ENCODE measurements around the gene CALB2.
"Not testable (repeated sequence)": the region's sequence is repeated elsewhere in the genome, so short reads cannot be mapped to it uniquely, and the experiment has no call there.

CALB2 gene, protein sequence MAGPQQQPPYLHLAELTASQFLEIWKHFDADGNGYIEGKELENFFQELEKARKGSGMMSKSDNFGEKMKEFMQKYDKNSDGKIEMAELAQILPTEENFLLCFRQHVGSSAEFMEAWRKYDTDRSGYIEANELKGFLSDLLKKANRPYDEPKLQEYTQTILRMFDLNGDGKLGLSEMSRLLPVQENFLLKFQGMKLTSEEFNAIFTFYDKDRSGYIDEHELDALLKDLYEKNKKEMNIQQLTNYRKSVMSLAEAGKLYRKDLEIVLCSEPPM

DNA sequence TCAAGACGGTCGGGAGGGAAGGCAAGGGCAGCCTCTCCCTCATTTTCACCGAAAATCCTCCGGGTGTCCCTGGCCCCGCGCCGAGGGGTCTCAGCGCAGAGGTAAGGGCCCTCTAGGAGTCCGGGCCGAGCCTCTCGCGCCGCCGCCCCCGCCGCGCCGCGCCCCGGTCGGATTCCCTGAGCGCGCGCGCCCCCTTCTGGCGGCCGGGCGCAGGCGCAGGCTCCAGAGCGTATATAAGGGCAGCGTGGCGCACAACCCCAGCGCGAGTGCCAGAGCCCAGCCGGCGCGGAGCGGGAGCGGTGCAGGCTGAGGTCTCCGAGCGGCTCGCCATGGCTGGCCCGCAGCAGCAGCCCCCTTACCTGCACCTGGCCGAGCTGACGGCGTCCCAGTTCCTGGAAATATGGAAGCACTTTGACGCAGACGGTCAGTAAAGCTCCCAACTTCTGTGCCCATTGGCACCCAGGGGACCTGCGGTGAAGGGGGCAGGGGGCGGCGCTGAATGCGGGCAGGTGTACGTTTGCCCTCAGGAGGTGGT is at the start of gene CALB2:
TSS of gene CALB2 (plus strand) at position 260 of the 535 bp plus-strand sequence. CDS start at position 330, 70 bp downstream.
- DNase-seq, result no peak

DNA sequence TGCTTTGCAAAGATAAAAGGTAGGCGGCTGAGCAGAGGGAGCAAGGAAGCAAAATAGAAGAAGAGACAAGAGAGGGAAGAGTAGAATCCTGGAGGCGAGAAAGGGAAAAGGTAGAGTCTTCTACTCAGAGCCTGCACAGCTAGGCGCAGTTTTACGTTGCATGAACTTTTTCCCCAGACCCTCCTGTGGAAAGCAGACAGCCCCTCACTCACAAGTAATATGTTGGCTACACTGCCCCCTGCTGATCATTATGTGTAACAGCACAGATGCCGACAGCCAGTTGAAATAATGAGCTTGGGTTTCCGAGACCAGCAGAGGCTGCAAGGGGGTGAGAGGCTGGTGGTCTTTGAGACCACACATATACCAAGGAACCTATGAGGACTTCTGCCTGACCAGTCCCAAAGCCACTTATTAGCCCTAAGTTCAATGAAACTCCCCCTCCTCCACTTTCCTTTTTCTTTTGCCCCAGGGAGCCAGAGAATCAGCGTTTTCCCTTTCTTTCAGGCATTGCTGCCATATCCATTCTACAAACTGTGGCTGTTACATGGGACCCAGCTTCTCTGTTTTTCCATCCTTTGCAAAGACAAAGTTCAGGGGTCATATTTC is 46.9 kb upstream of the CALB2 start:
- DNase-seq, result no peak

DNA sequence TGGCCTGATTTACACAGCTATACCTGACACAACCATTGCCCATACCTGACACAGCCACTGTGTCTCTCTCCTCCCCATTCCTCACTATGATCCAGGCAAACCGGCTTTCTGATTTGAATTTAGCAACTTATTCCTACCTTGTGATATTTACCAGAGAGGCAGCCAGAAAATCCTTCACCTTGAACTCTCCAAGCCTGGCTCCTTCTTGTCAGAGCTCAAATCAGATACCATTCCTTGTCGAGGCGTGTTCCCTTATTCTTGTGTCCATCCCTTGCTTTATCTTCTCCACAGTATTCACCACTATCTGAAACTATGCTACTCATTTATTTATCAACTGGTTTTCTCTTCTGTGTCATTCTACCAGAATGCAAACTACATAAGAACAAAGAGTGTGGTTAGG is 44.9 kb upstream of the CALB2 start:
- not testable (repeated sequence) for DNase-seq

GRCh38 chr16:71315269-71315668 is 43.3 kb upstream of the CALB2 start:
- no peak for DNase-seq

- DNase-seq, result no peak
These were observed 38.5 kb upstream of the CALB2 start for GRCh38 chr16:71319999-71320398.

DNA sequence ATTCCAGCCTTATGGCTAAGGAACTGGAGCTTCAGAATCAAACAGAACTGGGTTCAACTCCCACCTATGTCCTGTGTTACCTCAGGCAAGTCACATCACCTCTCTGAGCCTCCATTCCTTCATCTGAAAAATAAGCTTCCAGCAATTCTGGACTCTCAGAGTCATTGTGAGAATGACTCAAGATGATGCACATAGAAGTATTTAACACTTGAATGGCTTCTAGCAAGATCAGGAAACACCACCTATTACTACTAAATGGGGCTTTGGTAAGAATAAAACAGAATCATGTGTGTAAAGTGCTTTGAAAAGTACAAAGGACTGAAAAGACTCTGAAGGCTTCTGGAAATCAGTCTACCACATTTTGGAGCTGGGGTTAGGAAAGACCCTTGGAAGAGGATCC is 30.8 kb upstream of the CALB2 start:
- DNase-seq, result no peak

DNA sequence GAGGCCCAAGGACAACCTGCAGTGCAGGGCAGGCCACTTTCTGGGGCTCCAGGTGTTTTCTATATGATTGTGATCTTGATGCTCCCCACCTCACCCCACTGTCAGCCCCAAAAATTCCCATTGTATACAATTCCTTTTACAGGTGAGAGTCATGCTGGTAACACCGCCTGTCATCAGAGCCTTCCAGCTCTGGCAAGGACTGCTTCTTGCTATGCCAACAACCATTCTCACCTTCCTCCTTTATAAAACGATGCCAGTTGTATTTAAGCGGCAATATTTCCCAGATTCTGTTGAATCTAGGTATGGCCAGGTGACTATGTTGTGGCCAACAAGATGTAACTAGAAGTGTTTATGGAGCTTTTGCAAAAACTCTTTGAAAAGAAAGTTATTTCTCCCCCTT is 30.4 kb upstream of the CALB2 start:
- no peak for DNase-seq

DNA sequence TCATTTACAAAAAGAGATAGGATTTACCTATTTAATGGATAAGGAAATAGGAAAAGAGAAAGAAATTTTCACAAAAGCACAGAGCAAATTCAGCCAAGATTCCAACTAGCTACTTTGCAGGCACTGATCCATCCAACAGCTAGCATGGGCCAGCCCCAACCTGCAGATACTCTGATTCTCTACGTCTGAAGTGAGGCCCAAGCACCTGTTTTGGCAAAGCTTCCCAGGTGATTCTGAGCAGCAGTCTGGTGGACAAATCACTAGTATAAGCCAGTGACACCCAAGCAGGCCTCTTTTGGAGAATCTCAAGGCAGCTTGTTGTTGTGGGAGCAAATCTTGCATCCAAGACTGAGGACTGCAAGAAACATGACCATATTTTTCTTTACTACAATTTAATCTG is 20.9 kb upstream of the CALB2 start:
- DNase-seq, result no peak

DNA sequence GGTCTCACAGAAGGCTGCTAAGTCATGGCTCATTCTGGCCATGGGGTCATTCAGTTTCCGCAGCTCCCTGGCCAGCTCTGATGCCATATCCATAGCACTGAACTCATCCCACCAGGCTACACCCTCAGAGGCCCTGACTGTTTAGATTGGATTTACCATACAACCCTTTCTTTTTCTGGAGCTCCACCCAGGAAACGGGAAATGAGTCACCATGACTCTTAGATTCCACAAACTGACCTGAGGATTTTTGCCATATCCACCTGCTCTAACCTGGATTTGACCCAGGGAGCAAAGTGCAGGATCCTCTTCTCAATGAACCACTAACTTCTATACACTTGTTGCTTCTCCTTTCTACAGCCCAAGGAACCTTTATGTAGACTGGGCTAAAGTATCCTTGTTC is 20.3 kb upstream of the CALB2 start:
- no peak for DNase-seq

DNA sequence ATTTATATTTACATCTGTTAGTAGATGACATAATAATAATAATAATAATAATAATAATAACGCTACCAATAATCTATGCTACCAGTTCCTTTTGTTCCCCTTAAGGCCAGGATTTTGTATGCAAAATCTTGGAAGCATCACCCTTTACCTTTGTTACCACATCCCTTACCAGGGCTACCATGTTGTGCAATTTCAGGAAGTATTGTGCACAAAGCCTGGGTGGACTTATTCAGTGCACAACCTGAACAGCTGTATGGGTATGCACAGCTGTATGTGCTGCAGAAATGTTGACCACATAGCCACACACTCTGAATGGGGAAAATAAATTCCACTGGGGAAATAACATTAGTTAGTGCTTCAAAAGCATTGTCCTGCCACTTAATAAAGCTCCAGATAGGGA is 19.9 kb upstream of the CALB2 start:
- DNase-seq, result no peak

GRCh38 chr16:71339236-71340171 is 19.0 kb upstream of the CALB2 start:
- no peak for DNase-seq

DNA sequence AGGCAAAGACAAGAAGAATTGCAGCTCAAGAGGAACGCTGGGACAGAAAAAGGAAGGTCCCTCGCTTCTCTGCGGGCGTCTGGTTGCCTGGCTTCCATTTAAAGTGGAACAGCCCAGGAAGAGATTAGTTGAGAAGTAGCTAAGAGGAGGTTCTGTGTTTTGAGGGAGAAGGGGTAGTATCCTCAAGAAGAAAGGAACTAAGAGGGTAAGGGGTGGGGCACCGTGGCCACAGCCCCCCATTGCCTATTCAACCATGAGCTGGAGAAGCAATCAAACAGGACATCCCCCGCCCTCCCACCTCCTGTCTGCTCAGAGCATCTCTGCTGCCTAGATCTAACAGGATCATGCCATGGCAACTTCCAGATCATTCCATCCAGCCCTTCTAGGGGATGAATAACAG is 18.1 kb upstream of the CALB2 start:
- no peak for DNase-seq

DNA sequence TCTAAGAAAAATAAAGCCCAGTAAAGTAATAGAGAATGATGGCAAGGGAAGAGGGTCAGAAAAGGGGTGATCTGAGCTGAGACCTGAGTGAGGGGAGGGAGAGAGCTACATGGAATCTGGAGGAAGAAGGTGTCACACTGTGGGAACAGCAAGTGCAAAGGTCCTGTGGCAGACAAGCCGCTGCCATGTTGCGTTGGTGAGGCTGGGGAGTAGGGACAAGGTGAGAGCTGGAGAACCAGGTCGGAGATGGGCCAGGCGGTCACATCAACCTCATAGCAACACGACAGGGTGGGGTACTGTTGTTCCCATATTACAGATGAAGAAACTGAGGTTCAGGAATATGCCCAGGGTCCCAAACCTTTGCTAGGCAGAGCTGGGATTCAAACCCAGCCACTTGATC is 16.6 kb upstream of the CALB2 start:
- DNase-seq, result no peak

DNA sequence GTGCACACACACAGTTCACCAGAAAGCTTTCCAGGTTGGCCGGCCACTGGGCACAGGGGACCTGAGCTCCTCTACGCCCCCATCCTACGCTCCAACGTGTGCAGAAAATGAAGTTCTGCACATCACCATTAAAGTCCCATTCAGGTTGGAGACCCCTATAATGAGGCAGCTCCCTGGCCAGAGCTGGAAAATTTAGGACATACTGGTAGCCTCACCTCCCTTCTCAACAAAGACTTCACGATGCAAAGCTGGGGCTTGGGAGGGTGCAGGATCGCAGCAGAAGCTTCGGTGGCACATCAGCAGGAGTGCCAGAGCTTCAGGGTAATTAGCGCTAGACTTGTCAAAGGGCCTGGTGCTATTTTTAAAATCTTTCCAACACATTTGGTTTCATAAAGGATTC is 15.4 kb upstream of the CALB2 start:
- no peak for DNase-seq

DNA sequence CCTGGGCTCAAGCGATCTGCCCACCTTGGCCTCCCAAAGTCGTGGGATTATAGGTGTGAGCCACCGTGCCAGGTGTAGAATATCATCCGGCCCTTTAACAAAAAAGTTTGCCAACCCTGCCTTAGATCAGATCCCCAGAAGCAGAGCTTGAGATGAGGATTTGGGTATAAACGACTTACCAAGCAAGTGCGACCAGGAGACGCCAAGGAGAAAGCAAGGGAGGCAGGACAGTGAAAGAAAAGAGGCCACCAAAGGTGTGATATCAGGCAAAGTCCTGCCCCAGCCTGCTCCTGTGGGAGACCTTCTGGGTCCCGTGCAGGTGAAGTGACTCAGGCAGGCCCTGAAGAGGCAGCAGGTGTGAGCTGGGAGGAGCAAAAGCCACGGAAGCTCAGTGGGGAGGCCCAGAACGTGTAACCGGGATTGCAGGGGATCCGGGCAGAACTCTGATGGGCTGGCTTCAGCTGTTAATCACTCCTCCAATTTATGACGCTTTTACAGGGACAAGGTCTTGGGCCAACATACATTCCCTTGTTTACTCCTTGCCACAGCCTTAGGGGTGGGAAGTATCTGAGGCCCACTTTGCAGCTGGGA is 14.1 kb upstream of the CALB2 start:
- no peak for DNase-seq

- DNase-seq, result no peak
These were observed 13.5 kb upstream of the CALB2 start for GRCh38 chr16:71345031-71345430.

DNA sequence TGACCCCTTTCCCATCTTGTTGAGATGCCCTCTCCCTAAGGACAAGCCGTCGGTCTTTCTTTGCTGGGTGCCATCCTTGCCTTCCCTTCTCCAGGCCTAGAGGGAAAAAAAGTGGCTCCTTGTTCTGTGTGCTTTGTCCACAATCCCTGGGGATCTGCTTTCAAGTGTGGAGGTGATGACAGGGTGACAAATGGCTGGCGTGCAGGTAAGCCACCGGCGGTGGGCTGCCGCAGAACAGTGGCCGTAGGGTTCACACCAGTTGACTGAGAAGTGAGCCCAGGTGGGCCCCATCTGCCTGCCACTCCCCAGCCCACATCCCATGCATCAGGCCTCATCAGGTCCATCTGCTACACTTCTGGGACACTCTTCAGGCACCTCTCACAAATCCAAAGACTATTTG is 11.4 kb upstream of the CALB2 start:
- no peak for DNase-seq

- DNase-seq, result no peak
These were observed 10.0 kb upstream of the CALB2 start for GRCh38 chr16:71348262-71349085.

GRCh38 chr16:71350821-71351557 is 7.5 kb upstream of the CALB2 start:
- DNase-seq, result no peak

- DNase-seq, result no peak
These were observed 7.0 kb upstream of the CALB2 start for GRCh38 chr16:71351558-71351901.

DNA sequence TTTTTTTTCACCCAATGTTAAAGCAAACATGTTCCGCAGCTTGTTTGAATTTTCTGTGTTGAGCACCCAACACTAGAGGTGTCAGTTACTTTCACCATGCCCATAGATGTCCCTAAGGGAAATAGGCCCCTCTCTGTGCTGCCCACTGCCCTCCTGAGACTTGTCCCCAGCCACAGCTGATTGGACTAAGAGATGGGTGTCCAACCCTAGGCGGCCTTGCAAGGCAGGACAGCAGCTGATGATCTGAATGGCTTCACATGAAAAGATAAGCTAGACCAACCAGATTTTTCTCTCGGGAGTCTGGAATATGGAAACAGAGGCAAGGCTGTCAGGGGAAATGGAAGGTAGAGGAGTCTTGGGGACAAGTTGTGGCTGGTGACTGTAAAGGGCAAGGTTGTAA is 6.1 kb upstream of the CALB2 start:
- no peak for DNase-seq

All from GF-D8 (cell line).